Metanephros (tissue), 2 donors: Measurements from ENCODE around the gene TSFM. TPM values are rescaled to one million over a fixed set of nuclear protein-coding genes. Genes with fewer than 3 reads are reported as not detected.
A peak's percentile ranks its signal among the peaks of the same experiment; 100 is the strongest.

ENCODE experiments used
- small RNA-seq: library from RNA; depleted of rRNA; stranded (forward); fragments of <200 nt; gene quantifications from one replicate; pipeline ENCODE3, GENCODE V24; 2014; ENCODE audit warnings: low replicate concordance
- total RNA-seq: library from RNA; depleted of rRNA; stranded (reverse); fragments of >200 nt; gene quantifications from one replicate; pipeline ENCODE4 v1.2.3, GENCODE V29; 2014

The TSFM gene
- total RNA-seq: 15.0 TPM

DNA sequence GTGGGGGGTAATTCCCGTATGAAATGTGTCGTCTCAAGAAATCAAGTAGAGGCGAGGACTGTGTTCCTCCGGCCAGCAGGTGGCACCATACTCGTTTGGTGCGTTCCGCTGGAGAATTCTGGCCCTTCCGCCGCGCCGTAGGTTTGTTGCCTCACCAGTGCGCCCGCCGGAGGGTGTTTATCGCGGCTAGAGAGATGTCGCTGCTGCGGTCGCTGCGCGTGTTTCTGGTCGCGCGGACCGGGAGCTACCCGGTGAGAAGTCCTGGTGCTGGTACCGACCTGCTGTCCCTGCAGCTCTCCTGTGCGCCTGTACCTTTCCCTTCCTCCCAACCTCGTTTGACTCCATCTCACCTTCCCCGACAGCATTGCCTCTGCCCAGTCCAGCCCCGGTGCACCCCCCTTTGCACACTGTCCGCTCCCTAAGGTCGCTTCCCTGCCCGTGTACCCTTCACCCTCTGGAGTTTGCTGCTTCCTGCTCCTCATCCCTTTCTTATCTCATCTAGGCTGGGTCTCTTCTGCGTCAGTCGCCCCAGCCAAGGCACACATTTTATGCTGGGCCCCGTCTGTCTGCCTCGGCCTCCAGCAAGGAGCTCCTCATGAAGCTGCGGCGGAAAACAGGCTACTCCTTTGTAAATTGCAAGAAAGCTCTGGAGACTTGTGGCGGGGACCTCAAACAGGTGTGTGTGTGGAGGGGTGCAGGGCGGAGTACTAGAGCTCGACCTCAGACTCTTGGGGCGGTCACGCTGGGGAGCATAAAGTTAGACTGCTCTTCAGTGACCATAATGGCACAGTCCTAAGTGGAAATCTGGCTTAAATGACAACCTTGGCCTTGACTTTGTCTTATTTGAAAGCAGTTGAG is at the start of gene TSFM:
Gene TSFM, plus strand, starts transcription at position 180 of the 858 bp plus-strand sequence. Its CDS starts 15 bp downstream, at position 195.

DNA sequence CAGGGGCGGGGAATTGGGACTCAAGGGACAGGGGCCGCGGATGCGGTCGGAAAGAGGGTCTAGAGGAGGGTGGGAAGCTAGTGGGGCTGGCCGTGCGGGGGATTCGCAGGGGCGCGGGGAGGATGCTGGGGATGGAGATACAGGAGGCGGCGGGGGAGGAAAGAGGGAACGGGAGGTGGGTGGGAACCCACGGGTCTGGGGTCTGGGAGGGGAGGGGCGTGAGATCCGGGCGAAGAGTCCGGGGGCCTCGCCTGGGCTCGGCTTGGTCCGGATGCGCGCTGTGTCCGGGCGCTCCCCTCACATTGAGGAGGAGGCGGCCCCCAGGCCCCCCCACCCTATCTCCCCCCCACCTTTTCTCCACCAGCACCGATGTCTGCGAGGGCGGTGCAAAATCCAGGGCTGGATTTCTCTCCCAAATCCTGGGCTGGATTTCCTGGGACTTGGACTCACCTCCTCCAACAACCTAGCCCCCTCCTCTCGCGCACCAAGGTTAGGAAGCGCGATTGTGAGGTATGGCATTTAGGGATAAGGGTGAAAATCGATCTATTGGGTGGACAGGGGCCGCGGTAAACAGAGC is 43.8 kb upstream of the TSFM start, which contains the start of gene AGAP2:
Gene AGAP2, minus strand, starts transcription at position 82 of the 577 bp plus-strand sequence. CDS start 496 bp downstream, outside the sequence.

GRCh38 chr12:57744777-57745484 is 37.7 kb upstream of the TSFM start, which contains the start of gene TSPAN31:
Gene TSPAN31 (plus strand): TSS chr12:57745039. CDS start chr12:57745155, 116 bp downstream.

DNA sequence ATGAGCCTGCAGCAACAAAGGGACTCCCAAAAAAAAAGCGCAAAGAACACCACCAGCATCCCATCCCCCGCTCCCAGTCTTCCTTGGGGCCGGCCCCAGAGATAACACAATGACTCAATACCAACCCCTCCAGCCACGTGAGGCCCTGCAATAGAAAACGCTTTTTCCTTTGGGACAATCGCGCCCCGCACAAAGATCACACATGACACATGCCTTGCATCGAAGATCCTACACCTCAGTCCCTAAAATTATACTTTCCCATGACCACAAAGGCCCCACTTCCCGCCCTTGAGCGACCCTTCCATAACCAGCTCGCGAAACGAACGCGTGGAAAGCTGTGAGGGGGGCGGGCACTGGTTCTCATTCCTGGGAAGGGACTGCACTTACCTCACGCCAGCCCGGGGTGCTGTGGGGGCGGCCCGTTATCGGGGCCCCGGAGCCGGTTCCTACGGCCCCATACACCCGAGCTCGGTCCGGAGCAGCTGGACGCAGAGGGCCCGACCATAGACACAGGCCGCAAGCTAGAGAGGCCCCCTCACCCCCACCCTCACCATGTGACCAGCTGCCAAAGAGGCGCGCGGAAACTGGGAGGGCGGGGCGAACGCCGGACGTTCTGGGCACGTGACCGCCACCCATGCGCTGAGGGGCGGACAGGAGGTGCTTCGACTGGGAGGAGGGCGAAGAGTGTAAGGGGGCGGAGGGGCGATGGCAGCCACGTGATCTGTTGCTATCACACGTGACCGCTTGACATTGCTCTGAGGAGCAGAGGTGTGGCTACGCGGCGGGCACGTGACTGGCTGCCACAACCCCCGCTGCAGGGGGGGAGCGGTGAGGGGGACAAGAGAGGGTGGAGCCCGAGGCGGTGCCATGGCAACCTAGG is 30.6 kb upstream of the TSFM start, which contains the start of gene CDK4:
Gene CDK4, minus strand, starts transcription at position 523 of the 880 bp plus-strand sequence. CDS start 593 bp downstream, outside the sequence.

DNA sequence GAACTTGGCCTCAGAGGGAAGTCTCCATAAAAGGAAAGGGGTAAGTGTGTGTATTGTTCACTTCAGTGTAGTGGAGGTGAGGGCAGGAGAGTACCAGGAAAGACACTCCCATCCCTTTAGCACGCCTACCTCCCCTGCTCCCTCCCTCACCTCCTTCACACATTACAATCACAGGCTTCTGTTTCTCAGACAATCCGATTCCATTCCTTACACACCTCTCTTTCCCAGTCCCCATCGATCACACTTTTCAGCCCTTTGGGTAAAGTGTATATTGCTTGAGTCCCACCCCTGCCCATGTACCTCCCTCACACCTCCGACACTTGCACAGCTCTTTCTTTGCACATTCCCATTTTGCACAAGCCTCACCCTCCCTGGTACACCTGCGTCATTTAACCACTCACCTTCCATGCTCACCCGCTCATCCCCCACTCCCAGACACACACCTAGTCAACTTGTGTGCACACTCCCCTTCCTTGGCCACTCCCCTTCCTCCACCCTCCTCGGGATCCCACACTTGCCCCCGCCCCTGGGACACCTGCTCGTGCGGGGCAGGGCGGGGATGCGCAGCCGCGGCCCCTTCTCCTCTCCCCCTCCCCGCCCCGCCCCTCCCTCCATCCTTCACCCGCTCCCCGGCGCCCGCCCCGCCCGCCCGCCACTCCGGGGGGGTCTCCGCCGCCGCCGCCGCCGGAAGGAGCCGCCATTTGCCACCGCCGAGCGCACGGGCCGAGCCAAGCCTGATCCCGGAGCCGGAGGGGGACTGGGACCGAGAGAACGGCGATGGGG is 28.0 kb upstream of the TSFM start, which contains the start of gene MARCHF9:
Gene MARCHF9, plus strand, starts transcription at position 693 of the 783 bp plus-strand sequence. CDS start 426 bp downstream, outside the sequence.

GRCh38 chr12:57766464-57767304 is 15.9 kb upstream of the TSFM start, which contains the start of gene CYP27B1:
Gene CYP27B1 (minus strand): TSS chr12:57767078. CDS start chr12:57767041, 37 bp downstream.

GRCh38 chr12:57771873-57772428 is 10.6 kb upstream of the TSFM start, which contains the start of gene METTL1:
Gene METTL1 (minus strand): TSS chr12:57772105. CDS start chr12:57772083, 22 bp downstream.

GRCh38 chr12:57772429-57773322 is 9.9 kb upstream of the TSFM start, which contains the start of gene EEF1AKMT3:
Gene EEF1AKMT3 (plus strand): TSS chr12:57772614. CDS start chr12:57772725, 111 bp downstream.

GRCh38 chr12:57846577-57847319 is 64.2 kb downstream of the TSFM start, which contains the start of gene CTDSP2:
Gene CTDSP2 (minus strand): TSS chr12:57846729. CDS start chr12:57846435, 294 bp downstream.

Small RNA genes within 50 kb of the gene (small RNA-seq; reads per million reads assigned to genes)
- gene MIR26A2 (3.8 reads per million, percentile 92 among the genes with 10 or more reads in this experiment), gene RNU6-1083P (not detected)

Other genes starting within 250 kb of the TSFM start
- gene DCTN2, start 235.6 kb upstream of the TSFM start, total RNA-seq: 85.7 TPM
- gene KIF5A, start 232.7 kb upstream of the TSFM start, total RNA-seq: 0.35 TPM
- 22.2 TPM for gene PIP4K2C, start 191.6 kb upstream of the TSFM start, total RNA-seq
- 44.4 TPM for gene DTX3, start 178.0 kb upstream of the TSFM start, total RNA-seq
- 29.2 TPM for gene ARHGEF25, start 171.4 kb upstream of the TSFM start, total RNA-seq
- 1.3 TPM for gene B4GALNT1, start 149.6 kb upstream of the TSFM start, total RNA-seq
- gene OS9, start 88.7 kb upstream of the TSFM start, total RNA-seq: 124 TPM
- gene AGAP2, start 44.0 kb upstream of the TSFM start, total RNA-seq: 2.9 TPM
- gene TSPAN31, start 37.7 kb upstream of the TSFM start, total RNA-seq: 41.7 TPM
- 87.5 TPM for gene CDK4, start 30.5 kb upstream of the TSFM start, total RNA-seq
- gene MARCHF9, start 27.7 kb upstream of the TSFM start, total RNA-seq: 8.9 TPM
- gene CYP27B1, start 15.7 kb upstream of the TSFM start, total RNA-seq: 1.1 TPM
- gene METTL1, start 10.7 kb upstream of the TSFM start, total RNA-seq: 10.3 TPM
- gene EEF1AKMT3, start 10.2 kb upstream of the TSFM start, total RNA-seq: 11.1 TPM
- gene AVIL, start 35.9 kb downstream of the TSFM start, total RNA-seq: 5.0 TPM
- gene CTDSP2, start 63.9 kb downstream of the TSFM start, total RNA-seq: 130 TPM
- gene ATP23, start 158.8 kb downstream of the TSFM start, total RNA-seq: 18.0 TPM